Measurements from ENCODE around the gene LAMA1.

Gene LAMA1

GRCh38 chr18:7117390-7118355 is at the start of gene LAMA1:
Gene LAMA1 (minus strand): TSS chr18:7117797. CDS start chr18:7117720, 77 bp downstream.
- no peak within 1 kb of the TSS for H3K27ac ChIP-seq
- no peak for TF ChIP-seq CTCF (conservative IDR thresholded peaks at IDR 0.05; ENCODE audit: low read depth)
- ChIA-PET CTCF (interaction anchor here (0.6 kb wide), 1 partner anchor 62 kb away, joined by 5 read pairs; no protein-coding TSS in a partner anchor), POLR2A (ENCODE audit: low non-redundant PET) (no interaction called here)
- no peak for DNase-seq (ENCODE audit: low spot score)

- TF ChIP-seq CTCF (conservative IDR thresholded peaks at IDR 0.05; ENCODE audit: low read depth): no peak
- ChIA-PET CTCF (interaction anchor here (1.0 kb wide), 1 partner anchor 10 kb away, joined by 3 read pairs; no protein-coding TSS in a partner anchor), POLR2A (ENCODE audit: low non-redundant PET) (no interaction called here)
- no peak for DNase-seq (ENCODE audit: low spot score)
- H3K27ac ChIP-seq: no peak overlapping the region
These were observed 48.3 kb upstream of the LAMA1 start for GRCh38 chr18:7165846-7166393.

GRCh38 chr18:7164323-7165004 is 46.9 kb upstream of the LAMA1 start:
- no peak for DNase-seq (ENCODE audit: low spot score)
- ChIA-PET CTCF (no interaction called here), POLR2A (ENCODE audit: low non-redundant PET) (no interaction called here)
- TF ChIP-seq CTCF (conservative IDR thresholded peaks at IDR 0.05; ENCODE audit: low read depth): no peak; the same call in 1 of the 2 replicates
- no peak overlapping the region for H3K27ac ChIP-seq

GRCh38 chr18:7158216-7158615 is 40.6 kb upstream of the LAMA1 start:
- no peak for TF ChIP-seq CTCF (conservative IDR thresholded peaks at IDR 0.05; ENCODE audit: low read depth)
- POLR2A ChIA-PET (ENCODE audit: low non-redundant PET): no interaction called here
- H3K27ac ChIP-seq: no peak overlapping the region
- no peak for DNase-seq (ENCODE audit: low spot score)
- CTCF ChIA-PET: no interaction called here

GRCh38 chr18:7157760-7158159 is 40.2 kb upstream of the LAMA1 start:
- no peak for TF ChIP-seq CTCF (conservative IDR thresholded peaks at IDR 0.05; ENCODE audit: low read depth)
- ChIA-PET POLR2A (ENCODE audit: low non-redundant PET) (no interaction called here), CTCF (no interaction called here)
- no peak overlapping the region for H3K27ac ChIP-seq
- DNase-seq (ENCODE audit: low spot score): no peak

- TF ChIP-seq CTCF (conservative IDR thresholded peaks at IDR 0.05; ENCODE audit: low read depth): no peak
- POLR2A ChIA-PET (ENCODE audit: low non-redundant PET): no interaction called here
- CTCF ChIA-PET: interaction anchor here (0.7 kb wide), 1 partner anchor 468 kb away, joined by 3 read pairs; no protein-coding TSS in a partner anchor
- H3K27ac ChIP-seq: no peak overlapping the region
- DNase-seq (ENCODE audit: low spot score): no peak
These were observed 38.3 kb upstream of the LAMA1 start for GRCh38 chr18:7155887-7156286.

Measured in RWPE1 (cell line).